Ishikawa (cell line): ENCODE results near the gene ITGA8.

Source experiments
- CEBPB ChIP-seq: IDR thresholded peaks from 2 replicates; pipeline ENCODE4 v1.6.1; 2012
- CREB1 ChIP-seq: IDR thresholded peaks from 2 replicates; pipeline ENCODE4 v1.6.1; 2012; ENCODE audit warnings: low read depth
- EGR1 ChIP-seq: IDR thresholded peaks from 2 replicates; pipeline ENCODE4 v1.6.1; 2012
- EP300 ChIP-seq: IDR thresholded peaks from 2 replicates; pipeline ENCODE4 v1.6.1; 2012; ENCODE audit warnings: borderline replicate concordance
- FOXM1 ChIP-seq: IDR thresholded peaks from 2 replicates; pipeline ENCODE4 v1.6.1; 2012; ENCODE audit warnings: low read depth, borderline replicate concordance
- NFIC ChIP-seq: IDR thresholded peaks from 2 replicates; pipeline ENCODE4 v1.6.1; 2012
- RAD21 ChIP-seq: IDR thresholded peaks from 2 replicates; pipeline ENCODE4 v1.6.1; 2012; ENCODE audit warnings: low read depth
- TAF1 ChIP-seq: IDR thresholded peaks from 2 replicates; pipeline ENCODE4 v1.6.1; 2012; ENCODE audit warnings: low read depth, mild to moderate bottlenecking
- TCF12 ChIP-seq: IDR thresholded peaks from 2 replicates; pipeline ENCODE4 v1.6.1; 2012; ENCODE audit warnings: low read depth
- YY1 ChIP-seq: IDR thresholded peaks from 2 replicates; pipeline ENCODE4 v1.6.1; 2012; ENCODE audit warnings: low read depth
- TF ChIP-seq, protein P1 (sequence below): IDR thresholded peaks from 2 replicates; pipeline ENCODE4 v1.6.1; 2012
- TF ChIP-seq, protein P2 (sequence below): IDR thresholded peaks from 2 replicates; pipeline ENCODE4 v1.6.1; 2012; ENCODE audit warnings: low read depth, mild to moderate bottlenecking

DNA sequence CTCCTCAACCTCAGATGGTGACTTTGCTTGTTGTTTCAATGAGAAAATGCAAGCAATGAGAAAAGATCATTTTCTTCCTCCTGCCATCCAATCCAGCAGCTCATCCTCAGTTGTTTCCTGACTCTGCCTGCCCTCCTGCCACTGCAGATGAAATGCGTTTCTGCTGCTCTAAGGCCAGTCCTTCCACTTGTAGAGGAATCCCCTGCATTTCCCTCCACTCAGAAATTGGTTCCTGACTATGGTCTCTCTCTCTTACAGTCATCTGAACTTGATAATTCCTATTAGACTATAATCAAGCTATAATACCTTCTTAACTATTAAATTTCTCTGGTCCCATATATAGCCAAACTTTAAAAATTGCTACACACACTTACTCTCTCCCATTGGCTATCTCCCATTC lies 14.4 kb downstream of the ITGA8 start:
- TF ChIP-seq, protein P1, sequence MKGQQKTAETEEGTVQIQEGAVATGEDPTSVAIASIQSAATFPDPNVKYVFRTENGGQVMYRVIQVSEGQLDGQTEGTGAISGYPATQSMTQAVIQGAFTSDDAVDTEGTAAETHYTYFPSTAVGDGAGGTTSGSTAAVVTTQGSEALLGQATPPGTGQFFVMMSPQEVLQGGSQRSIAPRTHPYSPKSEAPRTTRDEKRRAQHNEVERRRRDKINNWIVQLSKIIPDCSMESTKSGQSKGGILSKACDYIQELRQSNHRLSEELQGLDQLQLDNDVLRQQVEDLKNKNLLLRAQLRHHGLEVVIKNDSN = no peak
- TF ChIP-seq EGR1 = no peak
- TF ChIP-seq RAD21 = no peak
- TF ChIP-seq EP300 = no peak
- no peak for TF ChIP-seq CEBPB
- TF ChIP-seq, protein P2, sequence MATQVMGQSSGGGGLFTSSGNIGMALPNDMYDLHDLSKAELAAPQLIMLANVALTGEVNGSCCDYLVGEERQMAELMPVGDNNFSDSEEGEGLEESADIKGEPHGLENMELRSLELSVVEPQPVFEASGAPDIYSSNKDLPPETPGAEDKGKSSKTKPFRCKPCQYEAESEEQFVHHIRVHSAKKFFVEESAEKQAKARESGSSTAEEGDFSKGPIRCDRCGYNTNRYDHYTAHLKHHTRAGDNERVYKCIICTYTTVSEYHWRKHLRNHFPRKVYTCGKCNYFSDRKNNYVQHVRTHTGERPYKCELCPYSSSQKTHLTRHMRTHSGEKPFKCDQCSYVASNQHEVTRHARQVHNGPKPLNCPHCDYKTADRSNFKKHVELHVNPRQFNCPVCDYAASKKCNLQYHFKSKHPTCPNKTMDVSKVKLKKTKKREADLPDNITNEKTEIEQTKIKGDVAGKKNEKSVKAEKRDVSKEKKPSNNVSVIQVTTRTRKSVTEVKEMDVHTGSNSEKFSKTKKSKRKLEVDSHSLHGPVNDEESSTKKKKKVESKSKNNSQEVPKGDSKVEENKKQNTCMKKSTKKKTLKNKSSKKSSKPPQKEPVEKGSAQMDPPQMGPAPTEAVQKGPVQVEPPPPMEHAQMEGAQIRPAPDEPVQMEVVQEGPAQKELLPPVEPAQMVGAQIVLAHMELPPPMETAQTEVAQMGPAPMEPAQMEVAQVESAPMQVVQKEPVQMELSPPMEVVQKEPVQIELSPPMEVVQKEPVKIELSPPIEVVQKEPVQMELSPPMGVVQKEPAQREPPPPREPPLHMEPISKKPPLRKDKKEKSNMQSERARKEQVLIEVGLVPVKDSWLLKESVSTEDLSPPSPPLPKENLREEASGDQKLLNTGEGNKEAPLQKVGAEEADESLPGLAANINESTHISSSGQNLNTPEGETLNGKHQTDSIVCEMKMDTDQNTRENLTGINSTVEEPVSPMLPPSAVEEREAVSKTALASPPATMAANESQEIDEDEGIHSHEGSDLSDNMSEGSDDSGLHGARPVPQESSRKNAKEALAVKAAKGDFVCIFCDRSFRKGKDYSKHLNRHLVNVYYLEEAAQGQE = no peak
- TF ChIP-seq TAF1 = no peak
- no peak for TF ChIP-seq FOXM1
- no peak for TF ChIP-seq NFIC
- no peak for TF ChIP-seq CREB1
- no peak for TF ChIP-seq TCF12
- no peak for TF ChIP-seq YY1
